A549 (cell line): ENCODE data around the gene CAAP1.

Experiments
- CEBPB ChIP-seq, 2 experiments: fragments of >200 bp in 1 of 2; sonication (Bioruptor Twin) in 1 of 2; formaldehyde crosslinking in 1 of 2; IDR thresholded peaks; 2 replicates each; pipeline ENCODE4 v1.6.1; 2012 to 2016
- CTCF ChIP-seq: fragments of >200 bp; sonication (Bioruptor Twin); formaldehyde crosslinking; IDR thresholded peaks from 3 replicates; pipeline ENCODE4 v1.5.1; 2016
- EP300 ChIP-seq, 2 experiments: fragments of >200 bp; sonication (Bioruptor Twin); formaldehyde crosslinking; IDR thresholded peaks; 2 replicates in 1 of 2; 3 replicates in 1 of 2; pipeline ENCODE4 v1.6.1; 2016 to 2017
- JUN ChIP-seq, 2 experiments: fragments of >200 bp; sonication (Bioruptor Twin); formaldehyde crosslinking; IDR thresholded peaks; 2 replicates in 1 of 2; 3 replicates in 1 of 2; pipeline ENCODE4 v1.6.1; 2016 to 2017
- JUNB ChIP-seq: fragments of >200 bp; sonication (Bioruptor Twin); formaldehyde crosslinking; IDR thresholded peaks from 2 replicates; pipeline ENCODE4 v1.6.1; 2016
- KDM1A ChIP-seq: fragments of 200-600 bp; sonication (generic); IDR thresholded peaks from 2 replicates; pipeline ENCODE4 v1.6.1; 2016; ENCODE audit warnings: low read depth, mild to moderate bottlenecking
- MAZ ChIP-seq: fragments of 150-350 bp; IDR thresholded peaks from 2 replicates; pipeline ENCODE4 v1.6.1; 2014; ENCODE audit warnings: antibody characterized with exemption, low read depth, low read length, borderline replicate concordance
- NPAS2 ChIP-seq: fragments of 250-450 bp; sonication (Bioruptor Pico); IDR thresholded peaks from 2 replicates; pipeline ENCODE4 v1.8.0; 2022; ENCODE audit warnings: mild to moderate bottlenecking, moderate library complexity, borderline replicate concordance
- RCOR1 ChIP-seq: fragments of 150-350 bp; IDR thresholded peaks from 2 replicates; pipeline ENCODE4 v1.6.1; 2014; ENCODE audit warnings: antibody characterized with exemption, low read length, low read depth
- SREBF2 ChIP-seq: fragments of 450-650 bp; IDR thresholded peaks from 2 replicates; pipeline ENCODE4 v1.6.1; 2014; ENCODE audit warnings: mild to moderate bottlenecking, moderate library complexity

GRCh38 chr9:26791274-26791673 lies 101.3 kb downstream of the CAAP1 start:
- TF ChIP-seq CTCF (no peak), CEBPB (IDR thresholded peaks at IDR 0.05) (no peak), JUN (IDR thresholded peaks at IDR 0.05) (no peak), NPAS2 (no peak), EP300 (IDR thresholded peaks at IDR 0.05) (no peak), SREBF2 (no peak), MAZ (no peak), JUNB (no peak), KDM1A (no peak), RCOR1 (no peak)
